ENCODE data around the gene GARS1.

Gene GARS1

DNA sequence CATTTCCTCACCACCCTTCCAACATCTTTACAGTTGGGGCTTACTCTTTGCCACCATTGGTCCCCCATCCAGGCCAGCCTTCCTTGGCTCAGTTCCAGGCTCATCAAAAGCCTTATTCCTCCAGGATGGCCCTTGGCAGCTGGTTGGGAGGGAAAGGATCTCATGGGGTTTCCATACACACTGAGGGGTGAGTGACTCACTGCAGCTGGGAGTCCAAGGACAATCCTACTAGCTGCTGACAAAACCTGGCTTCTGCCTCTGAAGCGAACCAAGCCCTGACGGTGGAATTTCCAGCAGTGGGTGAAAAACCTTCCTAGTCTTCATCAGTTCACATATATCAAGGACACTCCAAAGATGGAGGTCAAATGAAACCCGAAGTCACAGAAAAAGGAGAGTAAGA, 64.6 kb downstream of the GARS1 start:
- Histone ChIP-seq H3K9me3 (ENCODE audit: low read length) (no peaks in the 10 kb centered on the region), H3K27ac (ENCODE audit: low read depth, low read length, poor library complexity, severe bottlenecking) (no peak overlapping the region), H4K20me1 (ENCODE audit: insufficient read depth, low read length) (no peaks in the 10 kb centered on the region), H3K9ac (ENCODE audit: low read length) (no peak overlapping the region), H3F3A (ENCODE audit: insufficient read depth, low read length) (no peaks in the 10 kb centered on the region), H3K4me3 (ENCODE audit: low read depth, low read length, poor library complexity, severe bottlenecking) (no peak overlapping the region), H3K36me3 (ENCODE audit: insufficient read depth, low read length) (no peaks in the 10 kb centered on the region), H2AFZ (ENCODE audit: low read length) (no peak overlapping the region), H3K27me3 (ENCODE audit: insufficient read depth, low read length) (no peaks in the 10 kb centered on the region; the same call in 1 of the 2 replicates), H3K4me2 (ENCODE audit: low read length) (no peak overlapping the region), H3K9me2 (ENCODE audit: low read depth, low read length) (no peaks in the 10 kb centered on the region), H3K4me1 (ENCODE audit: insufficient read depth, low read length, severe bottlenecking) (no peaks in the 10 kb centered on the region), H3K79me2 (ENCODE audit: insufficient read depth, low read length) (no peaks in the 10 kb centered on the region)
- TF ChIP-seq EZH2 (IDR thresholded peaks at IDR 0.05; ENCODE audit: borderline replicate concordance, low read length) = no peak
- TF ChIP-seq, protein P1, sequence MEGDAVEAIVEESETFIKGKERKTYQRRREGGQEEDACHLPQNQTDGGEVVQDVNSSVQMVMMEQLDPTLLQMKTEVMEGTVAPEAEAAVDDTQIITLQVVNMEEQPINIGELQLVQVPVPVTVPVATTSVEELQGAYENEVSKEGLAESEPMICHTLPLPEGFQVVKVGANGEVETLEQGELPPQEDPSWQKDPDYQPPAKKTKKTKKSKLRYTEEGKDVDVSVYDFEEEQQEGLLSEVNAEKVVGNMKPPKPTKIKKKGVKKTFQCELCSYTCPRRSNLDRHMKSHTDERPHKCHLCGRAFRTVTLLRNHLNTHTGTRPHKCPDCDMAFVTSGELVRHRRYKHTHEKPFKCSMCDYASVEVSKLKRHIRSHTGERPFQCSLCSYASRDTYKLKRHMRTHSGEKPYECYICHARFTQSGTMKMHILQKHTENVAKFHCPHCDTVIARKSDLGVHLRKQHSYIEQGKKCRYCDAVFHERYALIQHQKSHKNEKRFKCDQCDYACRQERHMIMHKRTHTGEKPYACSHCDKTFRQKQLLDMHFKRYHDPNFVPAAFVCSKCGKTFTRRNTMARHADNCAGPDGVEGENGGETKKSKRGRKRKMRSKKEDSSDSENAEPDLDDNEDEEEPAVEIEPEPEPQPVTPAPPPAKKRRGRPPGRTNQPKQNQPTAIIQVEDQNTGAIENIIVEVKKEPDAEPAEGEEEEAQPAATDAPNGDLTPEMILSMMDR (IDR thresholded peaks at IDR 0.05; ENCODE audit: low read length) = no peak

DNA sequence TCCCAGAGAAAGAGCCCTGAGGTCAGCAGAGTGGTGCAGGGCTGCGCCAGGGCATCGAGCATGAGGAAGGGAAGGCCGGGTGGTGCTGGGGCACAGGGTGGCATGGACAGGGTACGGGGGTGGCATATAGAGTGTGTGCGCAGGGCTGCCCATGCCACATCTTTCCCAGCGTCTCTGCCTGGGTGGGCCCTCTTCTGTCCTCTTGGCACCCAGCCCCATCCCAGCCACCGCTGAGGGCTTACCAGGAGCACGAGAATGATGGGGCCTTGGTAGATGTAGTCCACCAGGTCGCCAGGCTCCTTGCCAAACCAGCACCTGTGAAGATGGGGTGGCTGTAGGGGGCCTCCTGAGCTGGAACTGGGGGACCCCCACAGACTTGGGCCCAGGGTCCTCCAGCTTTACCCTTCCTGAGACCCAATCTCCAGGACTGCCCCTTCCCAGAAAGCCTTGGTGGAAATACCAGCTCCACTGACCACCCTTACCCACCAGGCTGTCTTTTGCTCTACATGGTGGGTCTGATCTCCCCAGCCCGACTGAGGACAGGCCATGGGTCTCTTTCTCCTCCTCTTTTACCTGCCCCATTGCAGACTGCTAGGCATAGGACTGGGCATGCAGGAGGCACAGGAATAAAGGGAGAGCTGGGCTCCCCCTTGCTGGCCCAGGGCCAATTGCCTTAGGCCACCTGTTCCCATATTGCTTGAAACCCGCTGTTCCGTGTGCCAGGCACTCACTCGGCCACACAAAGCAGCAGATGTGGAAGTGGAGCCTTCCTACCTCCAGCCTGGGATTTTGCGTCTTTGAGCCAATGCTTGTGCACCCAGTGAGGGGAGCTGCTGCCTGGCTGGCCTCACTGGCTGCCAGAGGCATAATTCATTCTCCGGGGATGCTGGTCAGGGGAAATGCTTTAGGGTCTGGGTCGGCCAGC, 65.9 kb downstream of the GARS1 start:
- Histone ChIP-seq H3K4me3 (ENCODE audit: low read depth, low read length, poor library complexity, severe bottlenecking) (no peak overlapping the region), H3K4me1 (ENCODE audit: insufficient read depth, low read length, severe bottlenecking) (no peaks in the 10 kb centered on the region), H3K4me2 (ENCODE audit: low read length) (no peak overlapping the region), H3K9ac (ENCODE audit: low read length) (no peak overlapping the region), H4K20me1 (ENCODE audit: insufficient read depth, low read length) (no peaks in the 10 kb centered on the region), H2AFZ (ENCODE audit: low read length) (no peak overlapping the region), H3K36me3 (ENCODE audit: insufficient read depth, low read length) (no peaks in the 10 kb centered on the region), H3K27me3 (ENCODE audit: insufficient read depth, low read length) (no peaks in the 10 kb centered on the region; the same call in 1 of the 2 replicates), H3K27ac (ENCODE audit: low read depth, low read length, poor library complexity, severe bottlenecking) (no peak overlapping the region), H3F3A (ENCODE audit: insufficient read depth, low read length) (no peaks in the 10 kb centered on the region), H3K9me2 (ENCODE audit: low read depth, low read length) (no peaks in the 10 kb centered on the region), H3K9me3 (ENCODE audit: low read length) (no peaks in the 10 kb centered on the region), H3K79me2 (ENCODE audit: insufficient read depth, low read length) (no peaks in the 10 kb centered on the region)
- TF ChIP-seq, protein P1 (IDR thresholded peaks at IDR 0.05; ENCODE audit: low read length) = no peak
- TF ChIP-seq EZH2 (IDR thresholded peaks at IDR 0.05; ENCODE audit: borderline replicate concordance, low read length) = no peak

DNA sequence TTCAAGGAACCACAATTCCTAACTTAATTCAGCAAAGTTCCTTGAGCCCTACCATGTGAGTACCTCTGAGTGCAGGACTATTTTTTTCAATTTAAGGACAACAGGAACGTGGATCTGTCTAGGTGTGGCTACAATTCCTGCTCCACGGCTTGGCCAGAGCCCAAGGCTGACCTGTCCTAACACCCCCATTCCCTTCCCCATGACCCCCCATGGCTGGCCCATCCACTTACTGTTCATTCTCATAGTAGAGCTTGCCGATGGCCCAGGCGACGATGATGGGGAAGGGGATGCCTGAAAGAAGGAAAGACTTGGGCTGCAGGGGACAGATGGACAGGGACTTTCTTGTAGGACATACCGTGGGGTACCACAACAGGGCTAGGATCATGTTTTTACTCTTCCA, 67.2 kb downstream of the GARS1 start:
- Histone ChIP-seq H2AFZ (ENCODE audit: low read length) (no peak overlapping the region), H4K20me1 (ENCODE audit: insufficient read depth, low read length) (no peaks in the 10 kb centered on the region), H3K9me3 (ENCODE audit: low read length) (no peaks in the 10 kb centered on the region), H3K4me2 (ENCODE audit: low read length) (no peak overlapping the region), H3K27me3 (ENCODE audit: insufficient read depth, low read length) (no peaks in the 10 kb centered on the region; the same call in 1 of the 2 replicates), H3K9ac (ENCODE audit: low read length) (no peak overlapping the region), H3K4me3 (ENCODE audit: low read depth, low read length, poor library complexity, severe bottlenecking) (no peak overlapping the region), H3K79me2 (ENCODE audit: insufficient read depth, low read length) (no peaks in the 10 kb centered on the region), H3K36me3 (ENCODE audit: insufficient read depth, low read length) (no peaks in the 10 kb centered on the region), H3K4me1 (ENCODE audit: insufficient read depth, low read length, severe bottlenecking) (no peaks in the 10 kb centered on the region), H3K27ac (ENCODE audit: low read depth, low read length, poor library complexity, severe bottlenecking) (no peak overlapping the region), H3K9me2 (ENCODE audit: low read depth, low read length) (no peaks in the 10 kb centered on the region), H3F3A (ENCODE audit: insufficient read depth, low read length) (no peaks in the 10 kb centered on the region)
- TF ChIP-seq, protein P1 (IDR thresholded peaks at IDR 0.05; ENCODE audit: low read length) = no peak
- TF ChIP-seq EZH2 (IDR thresholded peaks at IDR 0.05; ENCODE audit: borderline replicate concordance, low read length) = no peak
